H1 (cell line): ENCODE data around the gene FRMD7. TPM values are rescaled to one million over a fixed set of nuclear protein-coding genes. Genes with fewer than 3 reads are reported as not detected.
"Not testable (repeated sequence)": the region's sequence is repeated elsewhere in the genome, so short reads cannot be mapped to it uniquely, and the experiment has no call there.

ENCODE experiments used
- CTCF ChIA-PET: fragments of 300-600 bp; sonication (Branson Sonifier 250); formaldehyde crosslinking; loops from one replicate; lab custom pipeline; 2021; ENCODE audit not compliant: partially characterized antibody; lab: Charles Lee
- POLR2A ChIA-PET: fragments of 300-600 bp; sonication (Branson Sonifier 250); formaldehyde crosslinking; loops from one replicate; lab custom pipeline; 2021; ENCODE audit warnings: inconsistent platforms; ENCODE audit not compliant: partially characterized antibody; lab: Charles Lee
- DNase-seq, 2 experiments: peaks; one replicate each; pipeline versions ENCODE4 v3.0.0 to v3.0.0-alpha.2; 2010 to 2022; ENCODE audit warnings: low spot score in 2 of 2, low read depth in 1 of 2, mixed read lengths in 1 of 2
- FAIRE-seq: peaks from 2 replicates; lab custom pipeline; 2011; peaks lifted over from hg19 to GRCh38; lab: Jason Lieb, UNC
- H2AFZ ChIP-seq: 2 replicates; pipeline ENCODE4 v1.8.1; 2012; ENCODE audit warnings: low read length, inconsistent platforms
- H2AK5ac ChIP-seq: 2 replicates; pipeline ENCODE4 v1.6.1; 2013; ENCODE audit warnings: low read depth, low read length
- H2BK120ac ChIP-seq: replicated peaks from 2 replicates; pipeline ENCODE3; 2013; ENCODE audit warnings: low read depth, low read length, inconsistent platforms
- H2BK12ac ChIP-seq: 2 replicates; pipeline ENCODE4 v1.6.1; 2013; ENCODE audit warnings: low read depth, low read length
- H2BK15ac ChIP-seq: 2 replicates; pipeline ENCODE4 v1.6.1; 2013; ENCODE audit warnings: low read length
- H2BK20ac ChIP-seq: 2 replicates; pipeline ENCODE4 v1.6.1; 2013; ENCODE audit warnings: low read length
- H2BK5ac ChIP-seq: 2 replicates; pipeline ENCODE4 v1.6.1; 2013; ENCODE audit warnings: low read depth, low read length
- H3K14ac ChIP-seq: 2 replicates; pipeline ENCODE4 v1.6.1; 2013; ENCODE audit warnings: inconsistent platforms; ENCODE audit not compliant: insufficient read length
- H3K18ac ChIP-seq: 2 replicates; pipeline ENCODE4 v1.6.1; 2013; ENCODE audit warnings: low read length; ENCODE audit errors: extremely low read depth
- H3K23ac ChIP-seq: 2 replicates; pipeline ENCODE4 v1.6.1; 2013; ENCODE audit warnings: inconsistent platforms; ENCODE audit not compliant: insufficient read length
- H3K23me2 ChIP-seq: 2 replicates; pipeline ENCODE4 v1.6.1; 2013; ENCODE audit warnings: low read depth, low read length
- H3K27ac ChIP-seq: 2 replicates; pipeline ENCODE4 v1.6.1; 2011; ENCODE audit warnings: low read depth, low read length, inconsistent platforms
- H3K27me3 ChIP-seq, 4 experiments: replicated peaks in 1 of 4; 1 replicate in 1 of 4; 2 replicates in 3 of 4; pipeline versions ENCODE4 v1.6.1 to v1.8.1; 2011 to 2013; ENCODE audit warnings: low read length in 3 of 4, mild to moderate bottlenecking in 3 of 4, inconsistent platforms in 2 of 4, mixed read lengths in 2 of 4, moderate library complexity in 1 of 4; ENCODE audit not compliant: control insufficient read depth in 3 of 4, insufficient read depth in 3 of 4; ENCODE audit errors: extremely low read depth in 1 of 4
- H3K36me3 ChIP-seq, 4 experiments: 2 replicates each; pipeline versions ENCODE4 v1.6.1 to v1.8.1; 2011 to 2013; ENCODE audit warnings: mild to moderate bottlenecking in 4 of 4, low read length in 3 of 4, moderate library complexity in 2 of 4, control low read depth in 1 of 4, inconsistent platforms in 1 of 4; ENCODE audit not compliant: insufficient read depth in 4 of 4, control insufficient read depth in 2 of 4
- H3K4ac ChIP-seq: replicated peaks from 2 replicates; pipeline ENCODE3; 2013; ENCODE audit warnings: low read length, low read depth, mixed read lengths, inconsistent platforms; ENCODE audit not compliant: insufficient read length
- H3K4me1 ChIP-seq, 4 experiments: replicated peaks in 1 of 4; 1 replicate in 1 of 4; 2 replicates in 3 of 4; pipeline versions ENCODE4 v1.6.1 to v1.8.1; 2011 to 2013; ENCODE audit warnings: low read length in 3 of 4, inconsistent platforms in 2 of 4, mixed read lengths in 1 of 4; ENCODE audit not compliant: insufficient read depth in 4 of 4, control insufficient read depth in 3 of 4
- H3K4me2 ChIP-seq, 2 experiments: 2 replicates each; pipeline versions ENCODE4 v1.6.1 to v1.8.1; 2011 to 2013; ENCODE audit warnings: low read depth in 2 of 2, low read length in 2 of 2, control low read depth in 1 of 2, inconsistent platforms in 1 of 2, mild to moderate bottlenecking in 1 of 2; ENCODE audit not compliant: insufficient read depth in 1 of 2
- H3K4me3 ChIP-seq, 4 experiments: fragments of 200-600, 300-600 bp in 1 of 4; sonication (generic), shearing (Covaris generic), sonication (Bioruptor Twin) in 1 of 4; 2 replicates each; pipeline versions ENCODE4 v1.5.1 to v1.8.1; 2011 to 2016; ENCODE audit warnings: low read length in 4 of 4, low read depth in 3 of 4, control low read depth in 2 of 4, inconsistent platforms in 2 of 4, mild to moderate bottlenecking in 2 of 4, mixed read lengths in 1 of 4, moderate library complexity in 1 of 4; ENCODE audit not compliant: insufficient read depth in 2 of 4; ENCODE audit errors: extremely low read depth in 1 of 4
- H3K56ac ChIP-seq: replicated peaks from 2 replicates; pipeline ENCODE3; 2013; ENCODE audit warnings: low read depth, mild to moderate bottlenecking, mixed read lengths, low read length, inconsistent platforms; ENCODE audit not compliant: insufficient read length
- H3K79me1 ChIP-seq: 2 replicates; pipeline ENCODE4 v1.6.1; 2013; ENCODE audit warnings: low read depth, low read length, control low read depth
- H3K79me2 ChIP-seq, 2 experiments: 2 replicates each; pipeline versions ENCODE4 v1.6.1 to v1.8.1; 2012 to 2013; ENCODE audit warnings: low read length in 2 of 2, mild to moderate bottlenecking in 2 of 2, inconsistent platforms in 1 of 2; ENCODE audit not compliant: insufficient read depth in 2 of 2, control insufficient read depth in 1 of 2
- H3K9ac ChIP-seq, 4 experiments: replicated peaks in 1 of 4; 1 replicate in 1 of 4; 2 replicates in 3 of 4; pipeline versions ENCODE4 v1.6.1 to v1.8.1; 2011 to 2013; ENCODE audit warnings: low read depth in 3 of 4, low read length in 3 of 4, control low read depth in 2 of 4, mild to moderate bottlenecking in 2 of 4, moderate library complexity in 2 of 4, inconsistent platforms in 1 of 4; ENCODE audit errors: extremely low read depth in 1 of 4
- H3K9me3 ChIP-seq, 2 experiments: 2 replicates each; pipeline versions ENCODE4 v1.6.1 to v1.8.1; 2012 to 2013; ENCODE audit warnings: mild to moderate bottlenecking in 2 of 2, moderate library complexity in 2 of 2, control low read depth in 1 of 2, inconsistent platforms in 1 of 2, low read depth in 1 of 2, low read length in 1 of 2, mixed read lengths in 1 of 2; ENCODE audit not compliant: insufficient read depth in 2 of 2
- H4K20me1 ChIP-seq, 2 experiments: replicated peaks in 1 of 2; 2 replicates each; pipeline versions ENCODE3 to v1.8.1; 2011 to 2013; ENCODE audit warnings: inconsistent platforms in 2 of 2, low read length in 2 of 2, mild to moderate bottlenecking in 1 of 2; ENCODE audit not compliant: insufficient read depth in 2 of 2, control insufficient read depth in 1 of 2
- H4K5ac ChIP-seq: 2 replicates; pipeline ENCODE4 v1.6.1; 2013; ENCODE audit warnings: low read length, low read depth, mixed read lengths, inconsistent platforms; ENCODE audit not compliant: insufficient read length
- H4K8ac ChIP-seq: 2 replicates; pipeline ENCODE4 v1.8.0; 2013; ENCODE audit warnings: mild to moderate bottlenecking, moderate library complexity, low read length, inconsistent platforms; ENCODE audit not compliant: insufficient read depth; ENCODE audit errors: extremely low read depth
- H4K91ac ChIP-seq: replicated peaks from 2 replicates; pipeline ENCODE3; 2013; ENCODE audit warnings: low read length, mixed read lengths, inconsistent platforms; ENCODE audit not compliant: insufficient read length
- EGR1 ChIP-seq: IDR thresholded peaks from 2 replicates; pipeline ENCODE4 v1.6.1; 2011; ENCODE audit warnings: low read depth, low read length, borderline replicate concordance
- GTF2F1 ChIP-seq: IDR thresholded peaks from 2 replicates; pipeline ENCODE4 v1.6.1; 2012; ENCODE audit warnings: low read depth, low read length, improper control_type of control experiment, borderline replicate concordance
- HDAC6 ChIP-seq: IDR thresholded peaks from one replicate; pipeline ENCODE4 v1.7.1; 2012; ENCODE audit warnings: low read depth, mild to moderate bottlenecking, inconsistent platforms, low read length, moderate library complexity
- KDM1A ChIP-seq: fragments of 200-600, 300-600 bp; sonication (generic); IDR thresholded peaks from 2 replicates; pipeline ENCODE4 v1.7.1; 2016; ENCODE audit warnings: mild to moderate bottlenecking, low read length, borderline replicate concordance
- MAFK ChIP-seq: IDR thresholded peaks from 2 replicates; pipeline ENCODE4 v1.6.1; 2012; ENCODE audit warnings: low read depth, mild to moderate bottlenecking, improper control_type of control experiment, low read length
- polyA plus RNA-seq, 7 experiments: library from polyadenylated mRNA; depleted of rRNA in 3 of 7; stranded (reverse) in 5 of 7; unstranded in 2 of 7; fragments of >200 nt in 5 of 7; fragments of 200-250 nt in 2 of 7; gene quantifications; 1 replicate in 5 of 7; 2 replicates in 1 of 7; 4 replicates in 1 of 7; pipeline versions ENCODE4 v1.2.1 to v1.2.3, GENCODE V29; 2011 to 2013; ENCODE audit warnings: missing spikeins in 2 of 7, mixed read lengths in 2 of 7
- total RNA-seq: library from RNA; stranded (reverse); fragmentation: NEBNext Ultra II Directional; extraction: Animal tissue kit (Norgen Biotek cat#: 25700); gene quantifications from 2 replicates; pipeline ENCODE4 v1.2.1, GENCODE V29; 2021

Gene FRMD7
- total and polyA plus RNA-seq, 2 of the 8 experiments (the other 6 are each of a cell fraction or from before 2014, with no cell fraction given), result not detected

DNA sequence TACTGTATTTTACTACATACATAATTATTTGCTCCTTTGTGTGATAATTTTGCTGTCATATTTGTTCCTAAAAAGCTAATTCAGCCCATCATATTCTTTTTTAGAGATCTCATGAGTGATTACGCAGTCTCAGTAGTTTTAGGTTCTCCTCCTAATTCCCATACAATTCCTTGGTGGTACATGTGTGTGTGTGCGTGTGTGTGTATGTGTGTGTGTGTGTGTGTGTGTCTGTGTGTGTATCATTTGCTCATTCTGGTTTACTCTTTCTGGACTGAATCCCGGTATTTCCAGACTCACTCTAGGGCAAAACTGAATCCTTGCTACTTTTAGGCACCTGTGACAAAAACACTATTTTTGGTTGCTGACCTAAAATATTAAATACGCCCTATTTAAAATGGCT, 69.8 kb downstream of the FRMD7 start (continued):
- TF ChIP-seq HDAC6, result no peak
- no peak for TF ChIP-seq KDM1A
- no peak for TF ChIP-seq MAFK
- TF ChIP-seq EGR1, result no peak
- no peak for TF ChIP-seq GTF2F1

DNA sequence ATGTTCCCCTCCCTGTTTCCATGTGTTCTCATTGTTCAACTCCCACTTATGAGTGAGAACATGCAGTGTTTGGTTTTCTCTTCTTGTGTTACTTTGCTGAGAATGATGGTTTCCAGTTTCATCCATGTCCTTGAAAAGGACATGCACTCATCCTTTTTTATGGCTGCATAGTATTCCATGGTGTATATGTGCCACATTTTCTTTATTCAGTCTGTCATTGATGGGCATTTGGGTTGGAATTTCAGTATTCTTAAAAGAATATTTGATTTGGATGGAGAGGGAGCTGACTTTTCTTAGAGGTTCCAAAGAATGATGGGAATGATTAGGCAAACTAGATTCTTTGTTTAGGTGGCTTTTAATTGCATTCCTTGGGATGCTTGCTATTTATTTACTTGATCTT, 76.0 kb downstream of the FRMD7 start:
- POLR2A ChIA-PET, H2BK12ac ChIP-seq, H3K27ac ChIP-seq, H3K9me3 ChIP-seq, H2BK5ac ChIP-seq, H3K4me1 ChIP-seq, H2BK120ac ChIP-seq, H3K23me2 ChIP-seq, H3K4me3 ChIP-seq, DNase-seq, H3K4ac ChIP-seq, H4K91ac ChIP-seq, H3K56ac ChIP-seq, H3K79me1 ChIP-seq, H3K18ac ChIP-seq, H2AFZ ChIP-seq, H4K20me1 ChIP-seq, H2BK20ac ChIP-seq, H4K8ac ChIP-seq, H3K9ac ChIP-seq, H3K36me3 ChIP-seq, H4K5ac ChIP-seq, FAIRE-seq, CTCF ChIA-PET, H2AK5ac ChIP-seq, H2BK15ac ChIP-seq, H3K14ac ChIP-seq, H3K4me2 ChIP-seq, H3K27me3 ChIP-seq, H3K23ac ChIP-seq: not testable (repeated sequence)
- peaks cover 0 to 73% of the 10 kb centered on the region in 2 experiments; a peak in 3 of 4 replicates for H3K79me2 ChIP-seq
